ENCODE measurements around the gene PGBD2. TPM values are rescaled to one million over a fixed set of nuclear protein-coding genes. Genes with fewer than 3 reads are reported as not detected.

The PGBD2 gene
- total RNA-seq, 4 donors from 2014 or later = 7.9 to 16.5 (median 13.0) TPM

GRCh38 chr1:248894837-248895236 is 11.2 kb upstream of the PGBD2 start:
- Histone ChIP-seq H3K4me1 (no peaks in the 10 kb centered on the region), H3K36me3 (no peaks in the 10 kb centered on the region), H3K27me3 (peaks cover 0 to 7% of the 10 kb centered on the region in 2 donors), H3K4me3 (no peak overlapping the region), H3K27ac (no peak overlapping the region), H3K9me3 (no peaks in the 10 kb centered on the region)
- no peak for TF ChIP-seq CTCF (IDR thresholded peaks at IDR 0.05)
- TF ChIP-seq POLR2A (IDR thresholded peaks at IDR 0.05) = no peak
- intact Hi-C loops (cut with DNase I; ENCODE audit: low total_unique reads) = no loop called here
- no peak for DNase-seq

- H3K4me1 ChIP-seq = no peaks in the 10 kb centered on the region
- no peaks in the 10 kb centered on the region for H3K9me3 ChIP-seq
- intact Hi-C loops (cut with DNase I; ENCODE audit: low total_unique reads) = no loop called here
- H3K36me3 ChIP-seq = no peaks in the 10 kb centered on the region
- TF ChIP-seq CTCF (IDR thresholded peaks at IDR 0.05) = no peak
- TF ChIP-seq POLR2A (IDR thresholded peaks at IDR 0.05) = no peak
- no peak overlapping the region for H3K4me3 ChIP-seq
- DNase-seq = no peak
- no peak overlapping the region for H3K27ac ChIP-seq
- H3K27me3 ChIP-seq = peaks cover 0 to 7% of the 10 kb centered on the region in 2 donors
Observed at GRCh38 chr1:248897412-248898337, 8.4 kb upstream of the PGBD2 start.

GRCh38 chr1:248900637-248901036 is 5.4 kb upstream of the PGBD2 start:
- no peaks in the 10 kb centered on the region for H3K36me3 ChIP-seq
- no peak for DNase-seq
- no peaks in the 10 kb centered on the region for H3K9me3 ChIP-seq
- H3K4me3 ChIP-seq = no peak overlapping the region
- H3K27ac ChIP-seq = no peak overlapping the region
- intact Hi-C loops (cut with DNase I; ENCODE audit: low total_unique reads) = no loop called here
- TF ChIP-seq POLR2A (IDR thresholded peaks at IDR 0.05) (no peak), CTCF (IDR thresholded peaks at IDR 0.05) (no peak)
- peaks cover 0 to 7% of the 10 kb centered on the region in 2 donors for H3K27me3 ChIP-seq
- no peaks in the 10 kb centered on the region for H3K4me1 ChIP-seq

GRCh38 chr1:248901578-248901977 is 4.5 kb upstream of the PGBD2 start:
- Histone ChIP-seq H3K27me3 (peaks cover 0 to 6% of the 10 kb centered on the region in 2 donors), H3K27ac (no peak overlapping the region), H3K4me3 (no peak overlapping the region), H3K4me1 (no peaks in the 10 kb centered on the region), H3K9me3 (no peaks in the 10 kb centered on the region), H3K36me3 (no peaks in the 10 kb centered on the region)
- intact Hi-C loops (cut with DNase I; ENCODE audit: low total_unique reads) = no loop called here
- no peak for DNase-seq
- no peak for TF ChIP-seq CTCF (IDR thresholded peaks at IDR 0.05)
- no peak for TF ChIP-seq POLR2A (IDR thresholded peaks at IDR 0.05)

- Histone ChIP-seq H3K4me1 (no peaks in the 10 kb centered on the region), H3K27me3 (no peaks in the 10 kb centered on the region), H3K4me3 (no peak overlapping the region), H3K27ac (no peak overlapping the region), H3K36me3 (no peaks in the 10 kb centered on the region), H3K9me3 (no peaks in the 10 kb centered on the region)
- DNase-seq = no peak
- intact Hi-C loops (cut with DNase I; ENCODE audit: low total_unique reads) = no loop called here
- no peak for TF ChIP-seq POLR2A (IDR thresholded peaks at IDR 0.05)
- TF ChIP-seq CTCF (IDR thresholded peaks at IDR 0.05) = no peak
Observed at GRCh38 chr1:248904437-248905216, 1.4 kb upstream of the PGBD2 start.

Data from uterus (tissue), 4 donors.